SU-DHL-6 (cell line): ENCODE measurements around the gene HACL1.

ENCODE experiments used
- H2AFZ ChIP-seq: fragments of 200-600 bp; sonication (generic); 2 replicates; pipeline ENCODE4 v1.6.1; 2014; ENCODE audit warnings: low read depth, mild to moderate bottlenecking, moderate library complexity, mixed read lengths, antibody characterized with exemption, low read length; ENCODE audit not compliant: severe bottlenecking
- H3F3A ChIP-seq: fragments of 200-600 bp; shearing (Covaris generic); 2 replicates; pipeline ENCODE4 v1.6.0; 2016; ENCODE audit warnings: antibody characterized with exemption, mild to moderate bottlenecking; ENCODE audit not compliant: insufficient read depth
- H3K27ac ChIP-seq: fragments of 200-600 bp; sonication (generic); 2 replicates; pipeline ENCODE4 v1.5.1; 2016; ENCODE audit warnings: low read depth, mild to moderate bottlenecking, low read length, moderate library complexity, mixed read lengths
- H3K27me3 ChIP-seq: fragments of 200-600 bp; sonication (generic), shearing (Covaris generic); 2 replicates; pipeline ENCODE4 v1.6.0; 2014; ENCODE audit warnings: mild to moderate bottlenecking, low read length
- H3K36me3 ChIP-seq: fragments of 200-600 bp; sonication (generic); 2 replicates; pipeline ENCODE4 v1.6.1; 2014; ENCODE audit warnings: mild to moderate bottlenecking, low read length, mixed read lengths
- H3K4me2 ChIP-seq: fragments of 300-600, 200-600 bp; shearing (Covaris generic), sonication (generic); 2 replicates; pipeline ENCODE4 v1.6.0; 2014; ENCODE audit warnings: low read length, low read depth, mild to moderate bottlenecking; ENCODE audit not compliant: poor library complexity, severe bottlenecking
- H3K4me3 ChIP-seq: fragments of 200-600 bp; sonication (generic); 2 replicates; pipeline ENCODE4 v1.5.1; 2014; ENCODE audit warnings: antibody characterized with exemption, low read length, mild to moderate bottlenecking, mixed read lengths; ENCODE audit not compliant: insufficient read depth, poor library complexity, severe bottlenecking
- H3K79me2 ChIP-seq: fragments of 200-600 bp; sonication (generic); 2 replicates; pipeline ENCODE4 v1.6.1; 2014; ENCODE audit warnings: mild to moderate bottlenecking, low read length, moderate library complexity; ENCODE audit not compliant: insufficient read depth
- H3K9ac ChIP-seq: fragments of 200-600 bp; sonication (generic); 2 replicates; pipeline ENCODE4 v1.7.0; 2014; ENCODE audit warnings: mild to moderate bottlenecking, low read length
- H3K9me2 ChIP-seq: fragments of 200-600 bp; sonication (generic); replicated peaks from 2 replicates; pipeline ENCODE4 v1.6.1; 2014; ENCODE audit warnings: low read length; ENCODE audit not compliant: insufficient read depth
- H3K9me3 ChIP-seq: fragments of 200-600 bp; sonication (generic); 2 replicates; pipeline ENCODE4 v1.6.1; 2014; ENCODE audit warnings: low read length, mixed read lengths; ENCODE audit not compliant: insufficient read depth
- H4K20me1 ChIP-seq: fragments of 200-600 bp; sonication (generic); 2 replicates; pipeline ENCODE4 v1.6.1; 2014; ENCODE audit warnings: low read depth, mild to moderate bottlenecking, antibody characterized with exemption, low read length, moderate library complexity, mixed read lengths
- CTCF ChIP-seq: fragments of 200-600 bp; sonication (generic); IDR thresholded peaks from one replicate; pipeline ENCODE4 v1.5.1; 2017; ENCODE audit warnings: antibody characterized with exemption, mild to moderate bottlenecking, low read length, moderate library complexity; ENCODE audit not compliant: insufficient read depth, poor library complexity, severe bottlenecking
- EZH2phosphoT487 ChIP-seq: fragments of 200-600 bp; sonication (generic), shearing (Covaris generic); conservative IDR thresholded peaks from 2 replicates; pipeline ENCODE4 v1.6.1; 2018; ENCODE audit warnings: mild to moderate bottlenecking, antibody characterized with exemption, low read length, moderate library complexity, mixed read lengths

Gene HACL1

GRCh38 chr3:15553749-15554148 is 47.6 kb downstream of the HACL1 start:
- Histone ChIP-seq H3K4me2 (no peak overlapping the region), H3K9me3 (no peaks in the 10 kb centered on the region), H3K9ac (no peak overlapping the region), H4K20me1 (no peaks in the 10 kb centered on the region), H3K4me3 (no peak overlapping the region), H3F3A (0 out of 2 replicates have a peak, but pooled peaks cover 6% of the 10 kb centered on the region), H3K27me3 (no peaks in the 10 kb centered on the region), H3K36me3 (no peaks in the 10 kb centered on the region), H3K27ac (no peak overlapping the region), H2AFZ (no peak overlapping the region), H3K9me2 (no peaks in the 10 kb centered on the region), H3K79me2 (no peaks in the 10 kb centered on the region)
- TF ChIP-seq CTCF = no peak

DNA sequence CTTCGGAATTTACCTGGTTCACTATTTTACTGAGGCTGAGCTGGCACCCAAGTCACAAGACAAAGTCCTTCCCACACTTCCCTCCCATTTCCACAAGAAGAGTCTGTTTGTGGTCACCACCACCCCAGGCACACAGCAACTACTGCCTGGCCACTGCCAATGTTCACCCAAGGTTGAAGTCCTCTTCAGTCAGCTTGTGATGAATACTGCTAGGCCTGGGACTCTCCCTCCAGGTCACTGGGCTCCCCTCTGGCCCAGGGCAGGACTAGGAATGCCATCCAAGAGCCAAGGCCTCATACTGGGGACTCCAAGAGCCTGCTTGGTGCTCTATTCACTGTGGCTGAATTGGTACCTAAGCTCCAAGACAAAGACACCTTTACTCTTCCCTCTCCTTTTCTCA is 49.5 kb downstream of the HACL1 start:
- TF ChIP-seq CTCF (no peak), EZH2phosphoT487 (no peak)
- Histone ChIP-seq H3K27ac (no peak overlapping the region), H3K79me2 (no peaks in the 10 kb centered on the region), H3K27me3 (no peaks in the 10 kb centered on the region), H3K4me3 (no peak overlapping the region), H4K20me1 (no peaks in the 10 kb centered on the region), H3F3A (no peaks in the 10 kb centered on the region), H2AFZ (no peak overlapping the region), H3K4me2 (no peak overlapping the region), H3K9me3 (no peaks in the 10 kb centered on the region), H3K9ac (no peak overlapping the region), H3K9me2 (no peaks in the 10 kb centered on the region), H3K36me3 (no peaks in the 10 kb centered on the region)

DNA sequence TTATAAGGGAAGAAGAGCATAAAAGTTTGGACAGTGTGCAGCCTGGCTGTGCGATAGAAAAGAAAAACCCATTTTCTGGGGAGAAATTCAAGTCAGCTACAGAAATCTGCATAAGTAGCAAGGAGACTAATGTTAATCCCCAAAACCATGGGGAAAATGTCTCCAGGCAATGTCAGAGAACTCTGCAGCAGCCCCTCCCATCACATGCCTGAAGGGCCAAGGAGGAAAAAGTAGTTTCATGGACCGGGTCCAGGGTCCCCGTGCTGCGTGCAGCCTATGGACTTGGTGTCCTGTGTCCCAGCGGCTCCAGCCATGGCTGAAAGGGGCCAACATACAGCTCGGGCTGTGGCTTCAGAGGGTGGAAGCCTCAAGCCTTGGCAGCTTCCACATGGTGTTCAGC is 51.5 kb downstream of the HACL1 start:
- Histone ChIP-seq H3K36me3 (no peaks in the 10 kb centered on the region), H3K9me2 (no peaks in the 10 kb centered on the region), H3K4me2 (no peak overlapping the region), H3F3A (no peaks in the 10 kb centered on the region), H3K9me3 (no peaks in the 10 kb centered on the region), H2AFZ (no peak overlapping the region), H3K79me2 (no peaks in the 10 kb centered on the region), H3K27ac (no peak overlapping the region), H3K4me3 (no peak overlapping the region), H4K20me1 (no peaks in the 10 kb centered on the region), H3K9ac (no peak overlapping the region), H3K27me3 (no peaks in the 10 kb centered on the region)
- TF ChIP-seq CTCF (no peak), EZH2phosphoT487 (no peak)

- H3K9ac ChIP-seq = no peak overlapping the region
- TF ChIP-seq EZH2phosphoT487 (no peak), CTCF (no peak)
Measured at GRCh38 chr3:15542614-15543013, 58.8 kb downstream of the HACL1 start.

More at GRCh38 chr3:15542614-15543013, 58.8 kb downstream of the HACL1 start:
- H3K9me3 ChIP-seq = no peaks in the 10 kb centered on the region
- no peak overlapping the region for H3K27ac ChIP-seq
- no peaks in the 10 kb centered on the region for H4K20me1 ChIP-seq
- H3K4me2 ChIP-seq = no peak overlapping the region
- no peak overlapping the region for H2AFZ ChIP-seq
- H3K36me3 ChIP-seq = no peaks in the 10 kb centered on the region
- no peaks in the 10 kb centered on the region for H3F3A ChIP-seq
- no peaks in the 10 kb centered on the region for H3K27me3 ChIP-seq
- H3K9me2 ChIP-seq = no peaks in the 10 kb centered on the region
- no peaks in the 10 kb centered on the region for H3K79me2 ChIP-seq
- H3K4me3 ChIP-seq = no peak overlapping the region
